Transverse colon (tissue), 4 donors: Measurements from ENCODE around the gene SHC1. TPM values are rescaled to one million over a fixed set of nuclear protein-coding genes. Genes with fewer than 3 reads are reported as not detected.
A peak's percentile ranks its signal among the peaks of the same experiment; 100 is the strongest.

Experiments
- DNase-seq: peaks from one replicate; pipeline ENCODE4 v3.0.0-alpha.2; 2019
- H3K27ac ChIP-seq, 4 donors: fragments of 200-600 bp; sonication (generic); 2 replicates each; pipeline ENCODE4 v1.5.1; 2016 to 2018; ENCODE audit warnings: inconsistent platforms in 4 of 4
- H3K27me3 ChIP-seq: fragments of 200-600 bp; sonication (generic); 2 replicates; pipeline ENCODE4 v1.5.1; 2017; ENCODE audit warnings: inconsistent platforms
- H3K36me3 ChIP-seq, 4 donors: fragments of 200-600 bp; sonication (generic); 2 replicates each; pipeline ENCODE4 v1.5.1; 2017 to 2019; ENCODE audit warnings: inconsistent platforms in 4 of 4
- H3K4me1 ChIP-seq, 4 donors: fragments of 200-600 bp; sonication (generic); 2 replicates each; pipeline ENCODE4 v1.5.1; 2017 to 2020; ENCODE audit warnings: inconsistent platforms in 4 of 4
- H3K4me3 ChIP-seq, 4 donors: fragments of 200-600 bp; sonication (generic); 1 replicate in 1 of 4; 2 replicates in 3 of 4; pipeline versions ENCODE4 v1.5.1 to v1.6.1; 2017 to 2019; ENCODE audit warnings: inconsistent platforms in 4 of 4
- H3K9me3 ChIP-seq, 2 donors: fragments of 200-600 bp; sonication (generic); 2 replicates each; pipeline ENCODE4 v1.5.1; 2017 to 2019; ENCODE audit warnings: inconsistent platforms in 2 of 2
- CTCF ChIP-seq, 5 experiments: fragments of 200-600 bp in 3 of 5; fragments of 450-650 bp in 2 of 5; sonication (generic) in 3 of 5; IDR thresholded peaks; 1 replicate in 2 of 5; 2 replicates in 3 of 5; pipeline ENCODE4 v1.5.1; 2016 to 2017; ENCODE audit warnings: antibody characterized with exemption in 5 of 5, inconsistent platforms in 3 of 5, mild to moderate bottlenecking in 2 of 5, moderate library complexity in 1 of 5
- EP300 ChIP-seq: sonication (generic); formaldehyde crosslinking; IDR thresholded peaks from one replicate; pipeline ENCODE4 v1.6.1; 2017; ENCODE audit warnings: antibody characterized with exemption, low read depth
- POLR2A ChIP-seq: fragments of 450-650 bp; IDR thresholded peaks from one replicate; pipeline ENCODE4 v1.6.1; 2016; ENCODE audit warnings: antibody characterized with exemption, mild to moderate bottlenecking, moderate library complexity
- POLR2AphosphoS5 ChIP-seq, 3 donors: sonication (generic); formaldehyde crosslinking; IDR thresholded peaks; one replicate each; pipeline ENCODE4 v1.6.1; 2016; ENCODE audit warnings: antibody characterized with exemption in 3 of 3
- WGBS, 2 donors: methylation state at CpG; one replicate each; pipeline ENCODE4 v1.1.5; 2018; ENCODE audit warnings: low coverage in 1 of 2; 5-methylcytosine and 5-hydroxymethylcytosine counted together
- in situ Hi-C, 4 donors: fragments of 200-750 bp; cut with MboI; loops; one replicate each; pipeline versions ENCODE4 v1.15.0 to v1.15.1; 2017; ENCODE audit warnings: low sequenced_read_pairs in 3 of 4, low pct_ligation_motif_present in 1 of 4, low pct_unique_long_range_greater_than_20kb in 1 of 4
- intact Hi-C: fragments of 100-400 bp; cut with DNase I; formaldehyde crosslinking; loops from one replicate; pipeline ENCODE4 v1.15.1; 2023; ENCODE audit warnings: low total_unique reads
- total RNA-seq, 4 donors: library from RNA; depleted of rRNA; stranded (reverse); fragments of >200 nt; gene quantifications; one replicate each; pipeline ENCODE4 v1.1.0, GENCODE V29; 2016

Gene SHC1
- total RNA-seq, 4 donors from 2014 or later: 71.1 to 149 (median 92.0) TPM

DNA sequence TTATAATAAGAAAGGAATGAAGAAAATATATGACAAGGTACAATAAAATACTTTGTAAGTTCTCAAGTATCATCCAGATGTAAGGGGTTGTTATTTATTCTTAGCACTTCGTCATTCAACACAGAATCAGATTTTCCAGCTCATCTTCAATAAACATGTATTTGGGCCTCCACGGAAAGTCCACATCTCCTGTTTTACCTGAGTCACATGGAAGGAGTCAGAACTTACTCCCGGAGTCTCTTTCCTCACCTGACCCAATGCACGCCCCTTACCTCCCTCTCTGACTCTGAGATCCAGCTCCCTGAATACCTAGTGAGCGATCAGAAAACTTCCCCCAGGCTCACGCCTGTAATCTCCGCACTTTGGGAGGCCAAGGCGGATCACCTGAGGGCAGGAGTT lies 32.6 kb downstream of the SHC1 start:
- no peaks in the 10 kb centered on the region for H3K36me3 ChIP-seq
- no peak for DNase-seq
- peaks cover 16 to 40% (median 30%) of the 10 kb centered on the region in 4 donors for H3K4me1 ChIP-seq
- 72 to 85% methylated on average over 7 to 8 of the region's 8 CpGs for WGBS, 2 donors
- H3K9me3 ChIP-seq: no peaks in the 10 kb centered on the region
- H3K27me3 ChIP-seq: no peaks in the 10 kb centered on the region
- intact Hi-C loops (no loop called here), in situ Hi-C loops (no loop called here)
- H3K27ac ChIP-seq: peak overlapping the region; percentile 92 to 97 (median 96)
- H3K4me3 ChIP-seq: peak overlapping the region in 2 of 4 donors; percentile 47 to 59
- TF ChIP-seq POLR2A (no peak), CTCF (IDR thresholded peaks at IDR 0.05) (no peak), EP300 (no peak), POLR2AphosphoS5 (IDR thresholded peaks at IDR 0.05) (no peak)

DNA sequence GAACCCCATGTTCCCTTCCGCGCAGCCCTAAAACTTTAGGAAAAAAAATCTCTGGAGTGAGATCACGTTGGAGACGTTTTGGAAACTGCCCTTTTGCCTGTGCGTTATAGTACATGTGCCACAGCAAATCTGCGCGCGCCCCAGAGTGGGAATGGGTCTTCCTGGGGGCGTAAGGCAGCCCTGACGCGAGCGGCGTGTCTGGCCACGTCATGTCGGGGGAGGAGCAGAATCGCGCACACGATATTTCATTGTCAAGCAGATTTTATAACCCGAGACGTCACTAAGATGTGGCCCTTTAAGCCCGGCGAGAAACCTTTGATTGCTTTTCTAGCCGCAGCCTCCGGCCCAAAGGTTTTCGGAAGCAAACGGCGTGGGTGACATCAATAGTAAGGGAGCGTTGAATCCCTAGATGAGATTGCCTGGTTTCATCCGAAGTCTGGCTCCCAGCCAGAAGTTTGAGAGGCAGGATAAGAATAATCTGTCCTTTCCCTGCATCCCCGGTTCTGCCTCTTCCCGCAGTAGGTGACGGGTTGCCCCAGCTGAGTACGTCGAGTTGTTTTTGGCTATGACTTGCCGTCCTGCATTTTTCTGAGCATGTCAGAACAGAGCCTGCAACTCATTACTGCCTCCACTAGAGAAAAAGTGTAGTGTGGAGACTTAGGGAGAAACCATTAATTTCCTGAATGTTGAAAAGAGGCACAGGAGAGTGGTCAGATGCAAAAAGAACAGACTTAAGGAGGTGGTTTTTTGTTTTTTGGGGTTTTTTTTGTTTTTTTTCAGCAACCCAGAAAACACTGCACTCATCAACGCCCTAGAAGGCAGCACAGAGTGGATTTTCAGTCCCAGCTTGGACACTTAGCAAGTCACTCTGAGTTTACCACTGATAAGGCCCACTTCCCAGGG lies 33.2 kb downstream of the SHC1 start:
- 1 to 6% methylated on average over 2 to 34 of the region's 36 CpGs for WGBS, 2 donors
- H3K9me3 ChIP-seq: no peaks in the 10 kb centered on the region
- peak; percentile 92 for DNase-seq
- H3K27ac ChIP-seq: peak overlapping the region; percentile 92 to 97 (median 96)
- in situ Hi-C loops (no loop called here), intact Hi-C loops (no loop called here)
- H3K4me1 ChIP-seq: peaks cover 15 to 41% (median 30%) of the 10 kb centered on the region in 4 donors
- no peaks in the 10 kb centered on the region for H3K36me3 ChIP-seq
- no peaks in the 10 kb centered on the region for H3K27me3 ChIP-seq
- H3K4me3 ChIP-seq: peak overlapping the region; percentile 14 to 59 (median 50)
- peak; percentile 32 for TF ChIP-seq POLR2A
- TF ChIP-seq EP300: peak; percentile 77
- peak; percentile 75 to 76 (median 76) for TF ChIP-seq POLR2AphosphoS5 (IDR thresholded peaks at IDR 0.05)
- TF ChIP-seq CTCF (IDR thresholded peaks at IDR 0.05): peak in 3 of 5 experiments; percentile 16 to 55 (median 46)

GRCh38 chr1:154936555-154937084 lies 33.9 kb downstream of the SHC1 start, which contains the start of gene PMVK:
PMVK (minus strand) TSS chr1:154936719; CDS start chr1:154936685, 34 bp downstream.
- peak; percentile 28 for TF ChIP-seq EP300
- peak in 4 of 5 experiments; percentile 12 to 62 (median 35) for TF ChIP-seq CTCF (IDR thresholded peaks at IDR 0.05)
- peak; percentile 73 to 92 (median 88) for TF ChIP-seq POLR2AphosphoS5 (IDR thresholded peaks at IDR 0.05)
- TF ChIP-seq POLR2A: peak; percentile 81
- Histone ChIP-seq H3K9me3 (no peaks in the 10 kb centered on the region), H3K4me3 (peak within 1 kb of the TSS; percentile 43 to 59 (median 50)), H3K27ac (peak within 1 kb of the TSS; percentile 92 to 97 (median 96)), H3K4me1 (peaks cover 10 to 41% (median 25%) of the 10 kb centered on the region in 4 donors), H3K27me3 (no peaks in the 10 kb centered on the region), H3K36me3 (no peaks in the 10 kb centered on the region)
- in situ Hi-C loops (no loop called here), intact Hi-C loops (no loop called here)
- peak; percentile 97 for DNase-seq
- 1% methylated on average over 44 of the region's 45 CpGs; no CpG with 5 or more reads in 1 of the 2 donors for WGBS, 2 donors
